Bone marrow (tissue), 2 donors: ENCODE measurements around the gene OSBP2.

Experiments used
- DNase-seq, 2 donors: peaks; one replicate each; lab custom pipeline; 2025; lab: John Stamatoyannopoulos, UW

Gene OSBP2

GRCh38 chr22:30809086-30809485 lies 114.4 kb downstream of the OSBP2 start:
- DNase-seq, result no peak

- DNase-seq, result no peak
Observed at GRCh38 chr22:30810105-30810504, 115.4 kb downstream of the OSBP2 start.

- DNase-seq, result no peak
Observed at GRCh38 chr22:30813936-30814335, 119.3 kb downstream of the OSBP2 start.

GRCh38 chr22:30816413-30816812 lies 121.7 kb downstream of the OSBP2 start:
- no peak for DNase-seq

GRCh38 chr22:30821381-30821780 lies 126.7 kb downstream of the OSBP2 start:
- DNase-seq, result no peak

GRCh38 chr22:30821863-30822215 lies 127.2 kb downstream of the OSBP2 start:
- no peak for DNase-seq

- DNase-seq, result no peak
Observed at GRCh38 chr22:30822216-30823014, 127.7 kb downstream of the OSBP2 start.

- no peak for DNase-seq
Observed at GRCh38 chr22:30823015-30823370, 128.3 kb downstream of the OSBP2 start.

- DNase-seq, result no peak
Observed at GRCh38 chr22:30824096-30824495, 129.4 kb downstream of the OSBP2 start.

GRCh38 chr22:30824711-30825110 lies 130.0 kb downstream of the OSBP2 start:
- no peak for DNase-seq

- DNase-seq, result no peak
Observed at GRCh38 chr22:30825711-30826505, 131.2 kb downstream of the OSBP2 start.

- DNase-seq, result no peak
Observed at GRCh38 chr22:30826670-30827355, 132.1 kb downstream of the OSBP2 start.

- no peak for DNase-seq
Observed at GRCh38 chr22:30827646-30828045, 133.0 kb downstream of the OSBP2 start.

- no peak for DNase-seq
Observed at GRCh38 chr22:30828187-30829155, 133.8 kb downstream of the OSBP2 start.

GRCh38 chr22:30829901-30830550 lies 135.4 kb downstream of the OSBP2 start:
- DNase-seq, result no peak

GRCh38 chr22:30830907-30831306 lies 136.2 kb downstream of the OSBP2 start:
- DNase-seq, result no peak

- DNase-seq, result no peak
Observed at GRCh38 chr22:30832407-30832987, 137.8 kb downstream of the OSBP2 start.

GRCh38 chr22:30833322-30833721 lies 138.6 kb downstream of the OSBP2 start:
- no peak for DNase-seq

GRCh38 chr22:30837531-30837930 lies 142.9 kb downstream of the OSBP2 start:
- DNase-seq, result no peak

GRCh38 chr22:30838111-30838510 lies 143.4 kb downstream of the OSBP2 start:
- no peak for DNase-seq

GRCh38 chr22:30841273-30841672 lies 146.6 kb downstream of the OSBP2 start:
- DNase-seq, result no peak
